Left ventricle myocardium inferior (tissue), 1 donor: ENCODE measurements around the gene HGFAC. TPM values are rescaled to one million over a fixed set of nuclear protein-coding genes. Genes with fewer than 3 reads are reported as not detected.

Source experiments
- DNase-seq: peaks from one replicate; pipeline ENCODE4 v3.0.0-alpha.2; 2020
- H3K27ac ChIP-seq: fragments of 200-600 bp; replicated peaks from 2 replicates; pipeline ENCODE4 v1.8.0; 2021
- H3K27me3 ChIP-seq: fragments of 200-600 bp; 2 replicates; pipeline ENCODE4 v1.8.0; 2021; ENCODE audit warnings: low read depth
- H3K36me3 ChIP-seq: fragments of 200-600 bp; 2 replicates; pipeline ENCODE4 v1.8.0; 2021
- H3K4me1 ChIP-seq: fragments of 200-600 bp; 2 replicates; pipeline ENCODE4 v1.8.0; 2021
- H3K4me3 ChIP-seq: fragments of 200-600 bp; 2 replicates; pipeline ENCODE4 v1.8.0; 2021; ENCODE audit warnings: mild to moderate bottlenecking, moderate library complexity
- H3K9me3 ChIP-seq: fragments of 200-600 bp; replicated peaks from 2 replicates; pipeline ENCODE4 v1.8.0; 2021
- CTCF ChIP-seq: fragments of 200-600 bp; IDR thresholded peaks from 2 replicates; pipeline ENCODE4 v1.8.0; 2021; ENCODE audit warnings: antibody characterized with exemption, mild to moderate bottlenecking, borderline replicate concordance
- intact Hi-C: fragments of 100-400 bp; cut with micrococcal nuclease; formaldehyde crosslinking; loops from one replicate; pipeline ENCODE4 v1.11.0; 2022
- total RNA-seq: library from RNA; stranded (reverse); fragmentation: NEBNext Ultra II Directional; extraction: Animal tissue kit (Norgen Biotek cat#: 25700); gene quantifications from one replicate; pipeline ENCODE4 v1.2.1, GENCODE V29; 2021
- donor health status: DM: no; HTN: yes; CAD: no; lungs with severe emphysema.

Gene HGFAC
- total RNA-seq, 1 donor from 2014 or later, result 0.80 TPM

GRCh38 chr4:3437582-3437936, 4.2 kb upstream of the HGFAC start:
- no peak for TF ChIP-seq CTCF
- intact Hi-C loops, result no loop called here
- Histone ChIP-seq H3K4me3 (no peak overlapping the region), H3K27me3 (no peaks in the 10 kb centered on the region), H3K27ac (no peak overlapping the region), H3K4me1 (no peaks in the 10 kb centered on the region), H3K36me3 (no peaks in the 10 kb centered on the region), H3K9me3 (no peaks in the 10 kb centered on the region)
- DNase-seq, result no peak

GRCh38 chr4:3437998-3438846, 3.5 kb upstream of the HGFAC start:
- Histone ChIP-seq H3K4me1 (peaks cover 1% of the 10 kb centered on the region), H3K36me3 (no peaks in the 10 kb centered on the region), H3K27ac (no peak overlapping the region), H3K27me3 (no peaks in the 10 kb centered on the region), H3K4me3 (no peak overlapping the region), H3K9me3 (no peaks in the 10 kb centered on the region)
- no peak for DNase-seq
- intact Hi-C loops, result no loop called here
- TF ChIP-seq CTCF, result no peak

- Histone ChIP-seq H3K9me3 (no peaks in the 10 kb centered on the region), H3K4me1 (peaks cover 6% of the 10 kb centered on the region), H3K4me3 (no peak overlapping the region), H3K27ac (no peak overlapping the region), H3K27me3 (peaks cover 2% of the 10 kb centered on the region), H3K36me3 (no peaks in the 10 kb centered on the region)
- intact Hi-C loops, result no loop called here
- no peak for TF ChIP-seq CTCF
- DNase-seq, result no peak
Observed at GRCh38 chr4:3438847-3439180, 3.0 kb upstream of the HGFAC start.

- no peak overlapping the region for H3K4me3 ChIP-seq
- no peak overlapping the region for H3K27ac ChIP-seq
- TF ChIP-seq CTCF, result no peak
- H3K36me3 ChIP-seq, result no peaks in the 10 kb centered on the region
- no peaks in the 10 kb centered on the region for H3K9me3 ChIP-seq
- intact Hi-C loops, result no loop called here
- no peak for DNase-seq
- peaks cover 6% of the 10 kb centered on the region for H3K4me1 ChIP-seq
- peaks cover 7% of the 10 kb centered on the region for H3K27me3 ChIP-seq
Observed at GRCh38 chr4:3439391-3439790, 2.4 kb upstream of the HGFAC start.

GRCh38 chr4:3440011-3440410, 1.8 kb upstream of the HGFAC start:
- intact Hi-C loops, result no loop called here
- Histone ChIP-seq H3K4me1 (peaks cover 6% of the 10 kb centered on the region), H3K27me3 (peaks cover 7% of the 10 kb centered on the region), H3K4me3 (no peak overlapping the region), H3K9me3 (no peaks in the 10 kb centered on the region), H3K36me3 (no peaks in the 10 kb centered on the region), H3K27ac (no peak overlapping the region)
- TF ChIP-seq CTCF, result no peak
- DNase-seq, result no peak
